A549 (cell line): Measurements from ENCODE around the gene ZNF410. TPM values are rescaled to one million over a fixed set of nuclear protein-coding genes. Genes with fewer than 3 reads are reported as not detected.

Experiments used
- ATAC-seq, 2 experiments: fragments of 200-7000 bp in 1 of 2; fragments of >200 bp in 1 of 2; cut with Nextera tagmentation in 1 of 2; cut with Tn5 transposase in 1 of 2; 3 replicates each; pipeline versions ENCODE4 v1.8.0 to v1.9.1; 2018 to 2020; ENCODE audit warnings: mild to moderate bottlenecking in 1 of 2, moderate library complexity in 1 of 2
- CTCF ChIA-PET: fragments of 300-600 bp; sonication (Branson Sonifier 250); formaldehyde crosslinking; extraction: SDS; loops from one replicate; lab custom pipeline; 2021; ENCODE audit warnings: antibody characterized with exemption, inconsistent platforms; lab: Yijun Ruan, JAX
- POLR2A ChIA-PET: fragments of 350-600 bp; formaldehyde crosslinking; extraction: SDS; loops from one replicate; lab custom pipeline; 2021; ENCODE audit warnings: antibody characterized with exemption, inconsistent platforms; lab: Yijun Ruan, JAX
- DNase-seq, 2 experiments: peaks; one replicate each; pipeline versions ENCODE4 v3.0.0 to v3.0.0-alpha.2; 2011 to 2016; ENCODE audit warnings: low read depth in 1 of 2, low spot score in 1 of 2
- FAIRE-seq: peaks from 2 replicates; lab custom pipeline; 2011; peaks lifted over from hg19 to GRCh38; lab: Jason Lieb, UNC
- H3K27ac ChIP-seq, 2 experiments: fragments of >200 bp; sonication (Bioruptor Twin); formaldehyde crosslinking; 3 replicates each; pipeline ENCODE4 v1.5.1; 2016 to 2017
- H3K4me1 ChIP-seq: fragments of >200 bp; sonication (Bioruptor Twin); formaldehyde crosslinking; 3 replicates; pipeline ENCODE4 v1.6.1; 2016
- H3K4me2 ChIP-seq: fragments of >200 bp; sonication (Bioruptor Twin); formaldehyde crosslinking; 3 replicates; pipeline ENCODE4 v1.6.1; 2016
- H3K4me3 ChIP-seq: fragments of >200 bp; sonication (Bioruptor Twin); formaldehyde crosslinking; 3 replicates; pipeline ENCODE4 v1.5.1; 2016
- H3K9me3 ChIP-seq: fragments of >200 bp; sonication (Bioruptor Twin); formaldehyde crosslinking; 3 replicates; pipeline ENCODE4 v1.6.1; 2016
- BHLHE40 ChIP-seq: IDR thresholded peaks from 2 replicates; pipeline ENCODE4 v1.6.1; 2012; ENCODE audit warnings: low read depth, low read length, inconsistent platforms
- CBX2 ChIP-seq: fragments of 200-600 bp; sonication (generic); IDR thresholded peaks from 2 replicates; pipeline ENCODE4 v1.6.1; 2016; ENCODE audit warnings: low read depth, mild to moderate bottlenecking, borderline replicate concordance
- CEBPB ChIP-seq, 2 experiments: fragments of >200 bp in 1 of 2; sonication (Bioruptor Twin) in 1 of 2; formaldehyde crosslinking in 1 of 2; IDR thresholded peaks; 2 replicates each; pipeline ENCODE4 v1.6.1; 2012 to 2016
- CHD4 ChIP-seq: fragments of 200-600 bp; sonication (generic); IDR thresholded peaks from 2 replicates; pipeline ENCODE4 v1.6.1; 2016; ENCODE audit warnings: antibody characterized with exemption, mild to moderate bottlenecking, borderline replicate concordance
- E2F6 ChIP-seq: IDR thresholded peaks from 2 replicates; pipeline ENCODE4 v1.6.1; 2012; ENCODE audit warnings: low read depth, borderline replicate concordance
- EHF ChIP-seq: fragments of 250-450 bp; sonication (Bioruptor Pico); IDR thresholded peaks from 2 replicates; pipeline ENCODE4 v1.5.0; 2020; ENCODE audit warnings: mild to moderate bottlenecking
- EP300 ChIP-seq, 2 experiments: fragments of >200 bp; sonication (Bioruptor Twin); formaldehyde crosslinking; IDR thresholded peaks; 2 replicates in 1 of 2; 3 replicates in 1 of 2; pipeline ENCODE4 v1.6.1; 2016 to 2017
- ESRRA ChIP-seq: fragments of 150-350 bp; IDR thresholded peaks from 2 replicates; pipeline ENCODE4 v1.6.1; 2014; ENCODE audit warnings: mild to moderate bottlenecking, low read length, borderline replicate concordance
- FOSB ChIP-seq: fragments of 250-450 bp; sonication (Bioruptor Pico); IDR thresholded peaks from 2 replicates; pipeline ENCODE4 v1.5.0; 2020; ENCODE audit warnings: mild to moderate bottlenecking, moderate library complexity
- FOXS1 ChIP-seq: fragments of 250-450 bp; sonication (Bioruptor Pico); IDR thresholded peaks from 2 replicates; pipeline ENCODE4 v1.5.0; 2020; ENCODE audit warnings: mild to moderate bottlenecking, moderate library complexity
- HDAC2 ChIP-seq: fragments of 200-600 bp; sonication (generic); IDR thresholded peaks from 2 replicates; pipeline ENCODE4 v1.6.1; 2016
- HOXA7 ChIP-seq: fragments of 250-450 bp; sonication (Bioruptor Pico); IDR thresholded peaks from 2 replicates; pipeline ENCODE4 v1.5.0; 2020; ENCODE audit warnings: mild to moderate bottlenecking, moderate library complexity
- HOXB5 ChIP-seq: fragments of 250-450 bp; sonication (Bioruptor Pico); IDR thresholded peaks from 2 replicates; pipeline ENCODE4 v1.5.0; 2020; ENCODE audit warnings: mild to moderate bottlenecking, moderate library complexity
- KDM1A ChIP-seq: fragments of 200-600 bp; sonication (generic); IDR thresholded peaks from 2 replicates; pipeline ENCODE4 v1.6.1; 2016; ENCODE audit warnings: low read depth, mild to moderate bottlenecking
- MAZ ChIP-seq: fragments of 150-350 bp; IDR thresholded peaks from 2 replicates; pipeline ENCODE4 v1.6.1; 2014; ENCODE audit warnings: antibody characterized with exemption, low read depth, low read length, borderline replicate concordance
- NFE2L2 ChIP-seq: fragments of 150-350 bp; conservative IDR thresholded peaks from 2 replicates; pipeline ENCODE4 v1.6.1; 2014; ENCODE audit warnings: low read length
- PBX3 ChIP-seq: IDR thresholded peaks from 2 replicates; pipeline ENCODE4 v1.6.1; 2012
- PHF8 ChIP-seq: fragments of 200-600 bp; sonication (generic); IDR thresholded peaks from 2 replicates; pipeline ENCODE4 v1.6.1; 2016; ENCODE audit warnings: low read depth, mild to moderate bottlenecking, antibody characterized with exemption, moderate library complexity, borderline replicate concordance
- POLR2AphosphoS2 ChIP-seq: conservative IDR thresholded peaks from 2 replicates; pipeline ENCODE4 v1.6.1; 2012; ENCODE audit warnings: low read length, improper control_type of control experiment, inconsistent platforms
- REST ChIP-seq: fragments of 200-600 bp; sonication (generic); IDR thresholded peaks from 2 replicates; pipeline ENCODE4 v1.6.1; 2016; ENCODE audit warnings: antibody characterized with exemption, mild to moderate bottlenecking, moderate library complexity
- SREBF2 ChIP-seq: fragments of 450-650 bp; IDR thresholded peaks from 2 replicates; pipeline ENCODE4 v1.6.1; 2014; ENCODE audit warnings: mild to moderate bottlenecking, moderate library complexity
- ZFP36 ChIP-seq: fragments of 450-650 bp; IDR thresholded peaks from 2 replicates; pipeline ENCODE4 v1.6.1; 2014; ENCODE audit warnings: borderline replicate concordance; ENCODE audit not compliant: partially characterized antibody
- ZNF302 ChIP-seq: fragments of 250-450 bp; sonication (Bioruptor Pico); IDR thresholded peaks from 2 replicates; pipeline ENCODE4 v1.9.0; 2021; ENCODE audit warnings: inconsistent platforms, mild to moderate bottlenecking, moderate library complexity
- WGBS: methylation state at CpG from one replicate; pipeline ENCODE4 v1.1.6; 2017; ENCODE audit errors: missing lambda C conversion rate; 5-methylcytosine and 5-hydroxymethylcytosine counted together
- polyA plus RNA-seq, 4 experiments: library from polyadenylated mRNA; depleted of rRNA in 3 of 4; stranded (reverse); fragments of >200 nt; fragmentation: RNase III in 1 of 4; extraction: RNeasy Plus Mini Kit Qiagen cat#74134 plus additional on column Dnase treatment in 1 of 4; gene quantifications; 2 replicates in 3 of 4; 3 replicates in 1 of 4; pipeline ENCODE4 v1.2.3, GENCODE V29; 2011 to 2017

Gene ZNF410
- polyA plus RNA-seq, 2 of the 4 experiments (the other 2 are of a cell fraction): 35.8 to 70.8 TPM

- Histone ChIP-seq H3K9me3 (no peaks in the 10 kb centered on the region), H3K4me2 (no peak overlapping the region), H3K4me3 (no peak overlapping the region), H3K4me1 (no peaks in the 10 kb centered on the region), H3K27ac (no peak overlapping the region)
- ATAC-seq: peak in 1 of 2 experiments; percentile 73; a peak in 3 of 6 replicates
- no peak for TF ChIP-seq CEBPB (IDR thresholded peaks at IDR 0.05)
- no peak for TF ChIP-seq FOXS1
- no peak for TF ChIP-seq PHF8
- no peak for TF ChIP-seq SREBF2
- TF ChIP-seq CHD4: no peak
- TF ChIP-seq PBX3: no peak
- TF ChIP-seq CBX2: no peak
- TF ChIP-seq POLR2AphosphoS2: no peak
- TF ChIP-seq EHF (CRISPR knock-in tag): no peak
- TF ChIP-seq HOXA7: no peak
- ChIA-PET POLR2A (interaction anchor here (1.3 kb wide), 1 partner anchor 9 kb away, joined by 6 read pairs; the partner anchor contains the start of gene FAM161B), CTCF (interaction anchor here (1.1 to 2.3 kb wide), 2 partner anchors 9 to 11 kb away, joined by 6 to 8 read pairs; partner anchors contain the start of genes COQ6 and FAM161B)
- no peak for FAIRE-seq
- no peak for DNase-seq
Measured at GRCh38 chr14:73958591-73958990, 71.9 kb downstream of the ZNF410 start.

GRCh38 chr14:73961192-73961591 lies 74.5 kb downstream of the ZNF410 start:
- CTCF ChIA-PET: interaction anchor here (0.5 kb wide), 1 partner anchor 86 kb away, joined by 4 read pairs; no protein-coding TSS in a partner anchor
- DNase-seq (no peak), ATAC-seq (no peak), FAIRE-seq (no peak)
- Histone ChIP-seq H3K9me3 (no peaks in the 10 kb centered on the region), H3K4me1 (no peaks in the 10 kb centered on the region), H3K4me3 (no peak overlapping the region), H3K27ac (no peak overlapping the region), H3K4me2 (no peak overlapping the region)
- WGBS: 96% methylated on average over 12 of the region's 12 CpGs
- POLR2A ChIA-PET: no interaction called here
- TF ChIP-seq ZFP36: no peak
- no peak for TF ChIP-seq PBX3
- TF ChIP-seq E2F6: no peak
- TF ChIP-seq HOXB5 (CRISPR knock-in tag): no peak
- no peak for TF ChIP-seq SREBF2

DNA sequence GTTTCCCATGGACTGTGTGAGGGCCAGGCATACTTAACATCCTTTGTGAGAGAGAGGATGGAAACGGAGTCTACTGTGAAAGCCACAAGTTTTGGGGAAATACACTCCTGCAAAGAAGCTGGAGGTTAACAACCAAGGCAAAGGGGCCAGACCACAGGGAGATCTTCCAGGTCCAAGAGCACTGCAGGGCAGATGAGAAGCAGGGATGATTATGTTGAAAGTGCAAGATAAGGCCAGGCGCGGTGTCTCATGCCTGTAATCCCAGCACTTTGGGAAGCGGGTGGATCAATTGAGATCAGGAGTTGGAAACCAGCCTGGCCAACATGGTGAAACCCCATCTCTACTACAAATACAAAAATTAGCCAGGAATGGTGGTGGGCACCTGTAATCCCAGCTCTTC lies 78.6 kb downstream of the ZNF410 start:
- CTCF ChIA-PET: interaction anchor here (0.7 to 0.9 kb wide), 2 partner anchors 10 to 11 kb away, joined by 3 to 4 read pairs; no protein-coding TSS in a partner anchor
- Histone ChIP-seq H3K4me1 (no peaks in the 10 kb centered on the region), H3K4me3 (no peak overlapping the region), H3K27ac (no peak overlapping the region), H3K9me3 (no peaks in the 10 kb centered on the region), H3K4me2 (no peak overlapping the region)
- TF ChIP-seq EP300 (IDR thresholded peaks at IDR 0.05) (no peak), BHLHE40 (no peak), ZNF302 (CRISPR knock-in tag) (no peak), KDM1A (no peak), MAZ (no peak), ESRRA (no peak), FOSB (no peak), PHF8 (no peak), NFE2L2 (no peak), HDAC2 (no peak), REST (no peak), POLR2AphosphoS2 (no peak)
- DNase-seq: no peak
- POLR2A ChIA-PET: no interaction called here
- 92% methylated on average over 4 of the region's 4 CpGs for WGBS
- no peak for FAIRE-seq
- no peak for ATAC-seq
